Measurements from ENCODE around the gene PRR33.

PRR33 gene

DNA sequence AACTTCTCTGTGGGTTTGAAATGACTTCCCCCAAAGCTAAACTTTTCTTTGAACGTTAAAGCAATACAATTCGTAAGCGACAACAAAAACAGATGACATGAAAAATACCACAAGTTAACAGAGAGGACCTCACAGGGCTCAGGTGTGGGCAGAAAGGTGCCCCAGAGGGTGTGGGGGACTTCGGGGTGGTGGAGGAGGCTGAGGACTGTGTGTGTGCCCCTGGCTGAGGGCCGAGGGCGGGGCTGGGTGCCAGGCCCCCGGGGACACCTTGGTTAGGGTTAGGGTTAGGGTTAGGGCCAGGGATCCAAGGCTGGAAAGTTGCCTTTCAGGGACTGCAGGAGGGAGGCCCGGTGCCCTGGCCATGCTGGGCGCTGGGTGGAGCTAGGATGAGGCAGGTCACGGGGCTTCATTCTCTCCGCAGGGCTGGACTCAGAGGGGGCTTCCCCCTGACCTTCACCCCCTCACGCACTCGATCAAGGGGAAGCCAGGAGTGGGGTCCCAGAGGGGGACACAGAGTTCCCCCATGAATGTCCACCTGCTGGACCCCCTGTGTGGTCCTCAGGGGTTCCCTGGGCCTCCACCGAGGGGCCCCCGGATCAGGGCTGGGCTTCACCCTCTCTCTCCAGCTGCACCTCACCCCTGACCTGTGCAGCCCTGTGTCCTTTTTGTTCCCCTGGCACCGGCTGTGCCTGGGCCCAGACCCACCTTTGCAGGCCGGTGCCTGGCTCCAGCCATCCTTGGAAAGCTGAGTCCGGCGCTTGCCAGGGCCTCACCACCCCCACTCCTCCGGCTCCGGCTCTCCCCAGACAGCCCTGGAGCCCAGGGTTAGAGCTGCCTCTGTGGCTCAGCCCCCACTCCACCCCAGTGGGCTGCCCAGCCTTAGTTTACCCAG, 45.9 kb downstream of the PRR33 start:
- no peak for DNase-seq

DNA sequence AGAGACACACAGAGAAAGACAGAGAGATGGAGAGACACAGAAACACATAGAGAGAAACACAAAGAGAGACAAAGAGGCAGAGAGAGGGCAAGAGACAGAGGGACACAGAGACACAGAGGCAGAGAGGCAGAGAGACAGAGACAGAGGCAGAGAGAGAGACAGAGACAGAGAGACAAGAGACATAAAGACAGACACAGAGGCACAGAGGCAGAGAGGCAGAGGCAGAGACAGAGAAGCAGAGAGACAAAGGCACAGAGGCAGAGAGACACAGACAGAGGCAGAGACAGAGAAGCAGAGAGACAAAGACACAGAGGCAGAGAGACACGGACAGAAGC, 46.6 kb downstream of the PRR33 start:
- DNase-seq = no peak

DNA sequence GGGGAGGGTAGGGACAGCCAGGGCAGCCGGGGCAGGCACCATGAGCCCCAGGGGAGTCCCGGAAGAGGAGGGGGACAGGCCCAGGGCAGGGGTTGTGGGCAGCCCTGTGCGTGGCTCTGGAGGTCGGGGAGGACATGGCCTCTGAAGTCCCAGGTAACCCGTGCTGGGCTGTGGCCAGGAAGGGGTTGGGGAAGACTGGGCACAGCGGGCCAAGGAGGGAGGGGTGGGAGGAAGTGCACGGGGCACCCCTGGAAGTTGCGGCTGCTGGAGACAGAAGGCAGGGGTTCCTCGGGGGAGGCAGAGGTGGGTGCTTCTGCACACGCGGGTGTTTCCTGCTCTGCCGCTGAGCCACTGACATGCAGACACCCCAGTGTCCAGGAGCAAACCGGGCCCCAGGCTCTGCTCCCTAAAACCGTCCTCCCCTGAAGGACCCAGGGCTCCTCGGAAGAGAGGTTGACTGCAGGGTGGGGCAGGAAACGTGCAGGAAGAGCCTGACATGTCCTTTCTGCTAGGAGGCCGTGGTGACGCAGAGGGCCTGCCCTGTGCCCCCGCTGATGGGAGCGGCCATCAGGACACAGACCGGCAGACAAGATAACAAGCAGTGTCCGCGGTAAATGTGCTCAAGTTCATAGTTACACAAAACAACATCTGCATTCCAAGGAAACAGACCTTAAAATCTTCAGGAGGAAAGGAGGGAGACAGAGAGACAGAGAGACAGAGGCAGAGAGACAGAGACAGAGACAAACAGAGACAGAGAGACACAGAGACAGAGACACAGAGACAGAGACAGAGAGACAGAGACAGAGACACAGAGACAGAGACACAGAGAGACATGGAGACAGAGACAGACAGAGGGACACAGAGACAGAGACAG, 47.2 kb downstream of the PRR33 start:
- no peak for DNase-seq

DNA sequence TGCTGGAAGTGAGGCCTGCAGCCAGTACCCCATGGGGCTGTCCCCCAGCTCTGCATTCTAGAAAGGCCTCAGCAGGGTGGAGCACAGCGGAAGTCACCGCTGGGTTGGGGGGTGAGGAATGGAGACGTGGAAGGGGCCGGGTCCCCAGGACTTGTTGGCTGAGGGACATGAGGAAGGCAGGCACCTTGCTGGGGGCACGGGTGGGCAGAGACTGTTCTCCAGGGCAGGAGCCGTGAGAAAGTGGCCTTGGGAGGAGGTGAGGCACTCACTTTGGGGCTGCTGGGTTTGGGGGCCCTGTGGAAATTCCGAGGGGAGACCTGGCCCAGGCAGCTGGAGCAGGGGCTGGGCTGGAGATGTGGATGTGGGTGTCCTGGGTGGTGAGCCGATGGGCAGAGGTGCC, 47.9 kb downstream of the PRR33 start:
- DNase-seq = no peak

DNA sequence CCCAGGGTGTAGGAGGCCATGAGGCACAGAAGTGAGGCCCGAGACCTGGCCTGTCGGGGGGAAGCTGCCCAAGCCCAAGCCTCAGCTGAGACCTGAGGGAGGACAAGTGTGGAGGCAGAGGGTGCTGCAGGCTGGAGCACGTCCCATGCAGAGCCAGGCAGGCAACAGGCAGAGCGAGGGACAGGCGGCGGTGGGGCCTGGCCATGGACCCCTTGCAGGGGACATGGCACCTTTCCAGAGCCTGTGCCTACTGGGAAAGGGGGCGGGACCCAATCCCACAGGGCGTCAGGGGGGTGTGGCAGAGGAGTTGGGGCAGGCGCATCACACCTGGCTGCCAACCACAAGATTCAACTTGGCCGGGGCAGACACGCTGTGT, 48.6 kb downstream of the PRR33 start:
- no peak for DNase-seq

DNA sequence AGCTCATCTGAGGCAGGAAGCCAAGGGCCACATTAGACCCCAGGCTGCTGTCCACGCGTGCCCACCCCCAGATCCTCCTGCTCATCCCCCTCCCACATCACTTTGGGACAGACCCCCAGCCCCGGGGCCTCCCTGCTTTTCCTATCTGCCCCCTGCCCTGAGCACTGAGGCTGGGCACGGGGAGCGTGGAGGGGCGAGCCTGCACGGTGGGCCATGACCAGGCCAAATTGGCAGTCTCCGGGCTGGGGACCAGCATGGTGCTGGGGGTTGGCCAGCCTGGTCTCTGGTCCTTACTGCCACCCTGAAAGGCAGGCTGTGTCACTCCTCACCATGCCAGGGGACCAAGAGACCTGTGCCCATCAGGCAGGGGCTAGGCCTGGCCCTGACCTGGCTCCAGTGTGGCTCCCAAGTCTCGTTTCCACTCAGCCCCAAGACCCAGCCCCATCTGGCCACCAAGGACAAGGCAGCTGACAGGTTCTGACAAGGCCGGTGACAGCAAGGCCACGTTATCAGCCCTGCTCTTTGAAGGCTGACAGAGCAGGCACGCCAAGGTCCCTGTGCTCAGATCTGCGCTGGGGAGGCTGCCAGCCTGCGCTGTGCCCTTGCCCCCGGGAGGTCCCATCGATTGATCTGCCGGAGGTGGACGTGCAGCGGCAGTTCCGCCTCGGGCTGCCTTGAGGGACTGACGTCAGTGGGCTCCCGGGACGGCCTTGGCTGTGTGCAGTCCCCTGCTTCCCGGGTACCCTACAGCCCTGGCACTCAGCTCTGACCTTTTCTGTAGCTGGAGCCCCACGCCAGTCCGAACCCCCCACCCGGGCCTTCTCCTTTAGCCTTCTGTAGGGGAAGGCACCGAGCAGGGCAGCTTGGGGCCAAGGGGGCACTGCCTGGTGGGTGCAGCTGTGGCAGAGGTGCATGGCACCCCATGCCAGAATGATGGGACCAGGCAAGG, 49.3 kb downstream of the PRR33 start:
- no peak for DNase-seq

DNA sequence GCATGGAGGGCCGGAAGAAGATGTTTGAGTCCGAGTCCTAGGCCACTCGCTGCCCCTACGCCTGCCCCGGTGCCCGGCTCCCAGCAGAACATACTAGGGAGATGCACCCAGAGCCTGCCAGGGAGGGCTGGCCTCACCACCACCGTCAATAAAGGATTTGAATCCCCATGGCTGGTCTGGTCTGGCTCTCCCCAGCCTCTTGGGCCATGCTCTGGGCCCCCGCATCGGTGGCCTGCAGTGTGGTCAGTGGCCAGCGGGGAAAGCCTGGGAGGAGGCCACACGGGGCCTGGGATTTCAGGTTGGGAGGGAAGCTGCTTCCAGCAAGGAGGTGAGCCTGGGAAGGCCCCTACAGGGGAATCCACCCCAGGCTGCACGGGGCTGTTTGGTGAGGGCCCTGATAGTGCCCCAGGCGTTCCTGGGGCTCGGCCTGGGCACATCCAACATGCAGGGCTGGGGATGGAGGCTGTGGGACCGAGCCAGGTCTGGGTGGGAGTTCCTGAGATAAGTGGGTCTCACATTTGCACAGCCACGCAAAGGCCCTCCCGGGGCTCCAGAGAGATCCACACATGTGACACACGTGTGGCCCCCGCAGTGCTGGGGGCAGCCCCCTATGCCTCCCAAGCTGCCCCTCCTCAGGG, 50.1 kb downstream of the PRR33 start:
- no peak for DNase-seq

DNA sequence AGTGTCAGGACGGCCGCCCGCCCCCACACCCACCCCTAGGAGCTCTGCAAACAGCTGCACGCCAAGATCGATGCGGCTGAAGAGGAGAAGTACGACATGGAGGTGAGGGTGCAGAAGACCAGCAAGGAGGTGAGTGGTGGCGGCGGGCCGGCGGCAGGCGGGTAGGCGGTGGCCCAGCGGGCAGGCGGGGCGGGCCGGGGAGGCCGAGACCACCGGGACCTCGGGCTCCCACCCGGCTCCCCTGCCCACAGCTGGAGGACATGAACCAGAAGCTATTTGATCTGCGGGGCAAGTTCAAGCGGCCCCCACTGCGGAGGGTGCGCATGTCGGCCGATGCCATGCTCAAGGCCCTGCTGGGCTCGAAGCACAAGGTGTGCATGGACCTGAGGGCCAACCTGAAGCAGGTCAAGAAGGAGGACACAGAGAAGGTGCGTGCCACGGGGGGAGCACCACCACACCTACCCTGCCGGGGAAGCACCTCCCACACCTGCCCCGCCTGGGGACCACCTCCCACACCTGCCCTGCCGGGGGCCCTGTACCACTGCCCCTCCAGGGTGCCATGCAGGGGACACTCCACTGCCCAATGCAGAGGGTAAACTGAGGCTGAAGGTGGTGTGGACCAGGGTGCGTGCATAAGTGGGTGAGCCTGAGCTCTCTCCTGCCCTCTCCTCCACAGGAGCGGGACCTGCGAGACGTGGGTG, 50.8 kb downstream of the PRR33 start:
- no peak for DNase-seq

DNA sequence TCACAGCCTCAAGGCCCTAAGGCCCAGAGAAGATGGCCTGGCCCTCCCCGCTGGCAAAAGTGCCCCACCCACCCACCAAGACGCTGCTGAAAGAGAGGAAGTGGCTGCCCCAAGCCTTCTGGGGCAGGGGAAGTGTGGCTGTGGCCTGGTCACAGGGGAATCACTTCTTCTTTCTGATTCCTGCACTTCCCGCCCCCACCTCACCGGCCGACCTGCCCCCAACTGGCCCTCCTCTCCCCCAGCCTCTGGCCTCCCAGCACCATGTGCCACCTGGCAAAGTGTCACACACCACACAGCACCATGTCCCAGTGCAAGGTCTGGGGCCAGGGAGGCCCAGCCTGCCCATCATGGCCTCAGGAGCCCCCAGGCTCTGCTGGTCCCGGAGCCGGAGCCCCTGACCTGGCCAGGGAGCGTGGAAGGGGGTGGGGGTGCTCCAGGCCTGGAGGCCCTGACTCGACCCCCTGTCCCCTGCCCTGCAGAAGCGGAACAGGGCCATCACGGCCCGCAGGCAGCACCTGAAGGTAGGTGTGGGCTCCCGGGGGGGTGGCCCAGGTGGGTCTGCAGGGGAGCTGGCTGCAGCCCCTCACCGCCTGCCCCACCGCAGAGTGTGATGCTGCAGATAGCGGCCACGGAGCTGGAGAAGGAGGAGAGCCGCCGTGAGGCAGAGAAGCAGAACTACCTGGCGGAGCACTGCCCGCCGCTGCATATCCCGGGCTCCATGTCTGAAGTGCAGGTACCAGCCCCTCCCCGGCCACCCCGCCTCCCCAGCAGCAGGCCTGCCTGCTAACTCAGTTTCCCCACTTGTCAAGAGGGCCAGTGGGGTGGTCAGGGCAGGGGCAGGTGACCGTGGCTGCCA, 51.5 kb downstream of the PRR33 start:
- DNase-seq = no peak

DNA sequence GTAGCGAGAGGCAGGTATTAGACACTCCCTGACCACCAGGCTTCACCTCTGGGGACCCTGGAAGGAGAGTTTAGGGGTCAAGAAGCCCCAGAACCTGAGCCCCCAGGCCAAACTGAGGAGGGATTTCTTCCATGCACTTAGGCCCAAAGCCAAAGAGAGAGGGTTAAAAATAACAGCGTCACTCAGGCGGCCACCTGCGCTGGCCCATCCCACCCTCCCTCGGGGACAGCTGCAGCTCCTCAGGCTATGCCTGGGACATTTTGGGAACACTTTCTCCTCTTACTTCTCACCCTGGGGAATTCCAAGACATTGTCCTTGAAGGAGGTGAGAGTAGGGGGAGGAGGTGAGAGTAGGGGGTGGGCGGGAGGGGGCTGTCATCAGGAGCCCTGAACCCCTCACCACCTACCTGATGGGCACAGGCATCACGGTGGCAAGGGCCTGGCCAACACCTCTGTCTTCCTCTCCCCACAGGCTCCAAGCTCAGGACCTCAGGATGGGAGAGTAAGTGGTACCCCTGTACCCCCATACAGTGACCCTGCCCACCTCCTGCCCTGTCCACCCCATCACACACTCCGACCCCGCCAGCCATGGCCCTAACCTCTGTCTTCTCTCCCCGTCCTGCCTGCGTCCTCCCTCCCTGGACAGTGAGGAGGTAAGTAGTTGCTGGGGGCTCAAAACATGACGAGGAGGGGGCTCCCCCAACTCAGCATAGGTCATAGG, 52.3 kb downstream of the PRR33 start:
- no peak for DNase-seq

DNA sequence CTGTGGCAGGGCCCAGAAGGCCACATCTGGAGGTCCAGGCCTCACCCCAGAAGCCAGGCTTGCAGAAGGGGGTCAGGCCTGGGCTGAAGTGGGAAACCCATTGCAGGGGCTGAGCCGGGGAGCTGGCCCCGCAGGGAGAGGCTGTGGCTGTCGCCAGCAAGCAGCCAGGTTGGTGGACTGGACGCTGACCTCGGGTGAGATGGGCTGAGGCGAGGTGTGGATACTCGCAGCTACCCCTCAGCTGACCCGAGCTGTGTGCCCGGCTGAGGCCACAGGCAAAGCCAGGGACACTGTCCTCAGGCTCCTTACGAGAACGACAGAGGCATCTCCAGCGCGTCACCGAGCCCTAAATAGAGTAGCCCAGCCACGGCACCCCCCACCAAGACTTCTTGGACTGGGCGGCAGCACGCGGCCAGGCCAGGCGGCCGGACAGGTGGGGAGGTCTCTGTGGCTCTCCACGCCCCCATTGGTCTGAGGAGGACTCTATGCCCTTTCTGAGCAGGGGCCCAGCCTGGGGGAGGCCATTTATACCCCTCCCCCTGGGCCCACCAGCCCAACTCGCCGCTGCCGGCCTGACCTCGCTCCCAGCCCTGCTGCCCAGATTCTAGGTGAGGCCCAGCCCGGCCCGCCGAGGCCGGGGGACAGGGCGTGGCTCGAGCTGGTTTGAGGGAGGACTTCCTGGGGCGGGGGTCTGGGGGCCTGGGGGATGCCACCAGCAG, 53.1 kb downstream of the PRR33 start, which contains the start of gene TNNI2:
Gene TNNI2, plus strand, starts transcription at position 556 of the 719 bp plus-strand sequence. CDS start 716 bp downstream, outside the sequence.
- no peak for DNase-seq
